ENCODE measurements around the gene SLC47A2.

DNA sequence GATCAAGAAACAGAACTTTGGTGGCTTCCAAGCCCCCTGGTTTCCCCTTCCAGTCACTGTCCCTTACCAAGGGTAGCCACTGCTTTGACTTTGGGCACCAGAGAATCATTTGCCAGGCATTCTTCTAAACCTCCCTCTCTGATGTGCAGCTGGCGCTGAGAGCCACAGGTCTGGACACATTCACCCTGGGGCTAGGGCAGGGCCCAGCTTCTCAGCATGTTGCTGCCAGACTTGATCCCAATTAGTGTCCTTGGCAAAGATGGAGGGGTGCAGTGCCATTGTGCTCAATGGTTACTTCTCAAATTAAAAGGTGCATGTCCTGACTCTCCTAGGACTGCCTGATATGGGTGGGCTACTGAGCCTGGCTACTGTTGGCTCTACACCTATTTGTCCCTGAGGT, 7.6 kb upstream of the SLC47A2 start:
- TF ChIP-seq, protein P1, sequence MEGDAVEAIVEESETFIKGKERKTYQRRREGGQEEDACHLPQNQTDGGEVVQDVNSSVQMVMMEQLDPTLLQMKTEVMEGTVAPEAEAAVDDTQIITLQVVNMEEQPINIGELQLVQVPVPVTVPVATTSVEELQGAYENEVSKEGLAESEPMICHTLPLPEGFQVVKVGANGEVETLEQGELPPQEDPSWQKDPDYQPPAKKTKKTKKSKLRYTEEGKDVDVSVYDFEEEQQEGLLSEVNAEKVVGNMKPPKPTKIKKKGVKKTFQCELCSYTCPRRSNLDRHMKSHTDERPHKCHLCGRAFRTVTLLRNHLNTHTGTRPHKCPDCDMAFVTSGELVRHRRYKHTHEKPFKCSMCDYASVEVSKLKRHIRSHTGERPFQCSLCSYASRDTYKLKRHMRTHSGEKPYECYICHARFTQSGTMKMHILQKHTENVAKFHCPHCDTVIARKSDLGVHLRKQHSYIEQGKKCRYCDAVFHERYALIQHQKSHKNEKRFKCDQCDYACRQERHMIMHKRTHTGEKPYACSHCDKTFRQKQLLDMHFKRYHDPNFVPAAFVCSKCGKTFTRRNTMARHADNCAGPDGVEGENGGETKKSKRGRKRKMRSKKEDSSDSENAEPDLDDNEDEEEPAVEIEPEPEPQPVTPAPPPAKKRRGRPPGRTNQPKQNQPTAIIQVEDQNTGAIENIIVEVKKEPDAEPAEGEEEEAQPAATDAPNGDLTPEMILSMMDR (conservative IDR thresholded peaks at IDR 0.05; ENCODE audit: low read length): no peak
- no peak for TF ChIP-seq EZH2phosphoT487 (IDR thresholded peaks at IDR 0.05; ENCODE audit: borderline replicate concordance, low read depth, low read length)

Data from OCI-LY7 (cell line).